AG04450 (cell line): Measurements from ENCODE around the gene HRNR. TPM values are rescaled to one million over a fixed set of nuclear protein-coding genes. Genes with fewer than 3 reads are reported as not detected.
"Not testable (repeated sequence)": the region's sequence is repeated elsewhere in the genome, so short reads cannot be mapped to it uniquely, and the experiment has no call there.

Source experiments
- CTCF ChIA-PET: fragments of 300-600, 350-600 bp; formaldehyde crosslinking; extraction: SDS; loops from one replicate; lab custom pipeline; 2022; ENCODE audit warnings: antibody characterized with exemption, inconsistent platforms; lab: Charles Lee
- POLR2A ChIA-PET: fragments of 350-600 bp; formaldehyde crosslinking; extraction: SDS; loops from one replicate; lab custom pipeline; 2021; ENCODE audit warnings: antibody characterized with exemption, inconsistent platforms; lab: Yijun Ruan, JAX
- DNase-seq: peaks from one replicate; pipeline ENCODE4 v3.0.0-alpha.2; 2011; ENCODE audit warnings: low read depth, low spot score
- H3K27ac ChIP-seq: one replicate; pipeline ENCODE4 v1.5.1; 2012; ENCODE audit warnings: low read depth, low read length, control low read depth
- H3K27me3 ChIP-seq: one replicate; pipeline ENCODE4 v1.6.0; 2012; ENCODE audit warnings: low read length; ENCODE audit not compliant: control insufficient read depth, insufficient read depth
- H3K4me3 ChIP-seq: 2 replicates; pipeline ENCODE4 v1.5.1; 2011; ENCODE audit warnings: mild to moderate bottlenecking, low read depth, low read length, control low read depth
- H3K9me3 ChIP-seq: 2 replicates; pipeline ENCODE4 v1.5.1; 2012; ENCODE audit warnings: low read length; ENCODE audit not compliant: control insufficient read depth, insufficient read depth
- CTCF ChIP-seq: IDR thresholded peaks from 2 replicates; pipeline ENCODE4 v1.5.1; 2011; ENCODE audit warnings: low read depth, low read length, control low read depth, inconsistent platforms
- polyA plus RNA-seq: library from polyadenylated mRNA; depleted of rRNA; stranded (reverse); fragments of >200 nt; gene quantifications from 2 replicates; pipeline ENCODE4 v1.2.3, GENCODE V29; 2011

Gene HRNR
- polyA plus RNA-seq, 1 experiment: not detected

- Histone ChIP-seq H3K9me3 (peaks cover 32% of the 10 kb centered on the region), H3K27me3 (no peaks in the 10 kb centered on the region), H3K27ac (no peak overlapping the region), H3K4me3 (no peak overlapping the region)
- POLR2A ChIA-PET: no interaction called here
- no peak for DNase-seq
- CTCF ChIA-PET: no interaction called here
- no peak for TF ChIP-seq CTCF
Observed at GRCh38 chr1:152220166-152221163, 3.5 kb downstream of the HRNR start.

GRCh38 chr1:152219438-152219837 lies 4.6 kb downstream of the HRNR start:
- H3K27me3 ChIP-seq, H3K4me3 ChIP-seq, H3K27ac ChIP-seq, DNase-seq, CTCF ChIA-PET, POLR2A ChIA-PET: not testable (repeated sequence)
- peaks cover 39% of the 10 kb centered on the region for H3K9me3 ChIP-seq

GRCh38 chr1:152218762-152219436 lies 5.1 kb downstream of the HRNR start:
- POLR2A ChIA-PET: no interaction called here
- DNase-seq: no peak
- TF ChIP-seq CTCF: no peak

GRCh38 chr1:152215604-152216003 lies 8.4 kb downstream of the HRNR start:
- H3K9me3 ChIP-seq: peaks cover 38% of the 10 kb centered on the region
- H3K4me3 ChIP-seq, DNase-seq, CTCF ChIA-PET, H3K27ac ChIP-seq, POLR2A ChIA-PET, H3K27me3 ChIP-seq: not testable (repeated sequence)

More at GRCh38 chr1:152218762-152219436, 5.1 kb downstream of the HRNR start:
- Histone ChIP-seq H3K27ac (no peak overlapping the region), H3K9me3 (peaks cover 39% of the 10 kb centered on the region), H3K27me3 (no peaks in the 10 kb centered on the region), H3K4me3 (no peak overlapping the region)
- CTCF ChIA-PET: no interaction called here

- H3K9me3 ChIP-seq: peaks cover 31% of the 10 kb centered on the region
- DNase-seq, H3K27me3 ChIP-seq, H3K27ac ChIP-seq, POLR2A ChIA-PET, CTCF ChIA-PET, H3K4me3 ChIP-seq: not testable (repeated sequence)
Observed at GRCh38 chr1:152214911-152215310, 9.1 kb downstream of the HRNR start.

- CTCF ChIA-PET: interaction anchor here (2.1 kb wide), 1 partner anchor 13 kb away, joined by 7 read pairs; no protein-coding TSS in a partner anchor
- DNase-seq: no peak
- POLR2A ChIA-PET: no interaction called here
Observed at GRCh38 chr1:152198982-152199381, 25.0 kb downstream of the HRNR start.

More at GRCh38 chr1:152198982-152199381, 25.0 kb downstream of the HRNR start:
- no peak overlapping the region for H3K27ac ChIP-seq
- H3K4me3 ChIP-seq: no peak overlapping the region
- no peaks in the 10 kb centered on the region for H3K9me3 ChIP-seq
- no peaks in the 10 kb centered on the region for H3K27me3 ChIP-seq
- TF ChIP-seq CTCF: no peak
